Fibroblast of skin of left biceps (primary cell): ENCODE results near the gene NUP43.
"Not testable (repeated sequence)": the region's sequence is repeated elsewhere in the genome, so short reads cannot be mapped to it uniquely, and the experiment has no call there.

Experiments used
- DNase-seq, 2 experiments: peaks; one replicate each; pipeline ENCODE4 v3.0.0-alpha.2; 2013; ENCODE audit warnings: low read depth in 2 of 2

The NUP43 gene

DNA sequence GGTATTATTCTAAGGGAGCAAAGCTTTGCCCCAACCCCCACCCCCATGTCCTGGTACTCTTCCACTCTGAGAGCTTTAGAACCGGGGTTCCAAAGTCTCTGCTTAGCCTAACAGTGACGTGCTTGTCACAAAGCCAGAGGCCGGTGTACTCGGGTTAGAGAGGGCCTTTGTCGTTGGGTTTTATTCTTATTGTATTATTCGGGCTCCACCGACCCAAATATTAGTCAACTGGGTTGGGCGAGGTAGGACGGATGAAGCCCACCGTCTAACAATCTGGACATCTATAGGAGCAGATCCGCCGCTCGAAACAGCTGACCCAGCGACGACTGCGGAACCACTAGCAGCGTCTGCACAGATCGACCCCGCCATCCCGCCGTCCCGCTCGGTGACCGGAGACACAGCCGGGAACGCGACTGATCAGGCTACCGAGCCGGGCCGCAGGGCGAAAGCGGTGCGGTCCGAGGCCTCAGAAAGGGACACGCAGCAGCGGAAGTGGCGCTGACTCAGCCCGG, 2.8 kb upstream of the NUP43 start:
- not testable (repeated sequence) for DNase-seq

DNA sequence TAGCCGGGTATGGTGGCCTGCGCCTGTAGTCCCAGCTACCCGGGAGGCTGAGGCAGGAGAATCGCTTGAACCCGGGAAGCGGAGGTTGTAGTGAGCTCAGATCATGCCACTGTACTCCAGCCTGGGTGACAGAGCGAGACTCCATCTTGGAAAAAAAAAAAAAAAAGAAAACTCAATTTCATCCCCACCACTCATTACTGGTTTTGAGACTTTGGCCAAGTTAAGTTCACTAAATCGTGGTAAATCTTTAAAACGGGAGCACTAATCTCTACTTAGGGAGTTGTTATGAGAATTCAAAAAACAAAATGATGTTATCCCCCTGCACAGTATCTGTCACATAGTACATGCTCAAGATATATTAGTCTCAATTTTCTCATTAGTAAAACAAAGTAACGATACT, 1.1 kb downstream of the NUP43 start:
- not testable (repeated sequence) for DNase-seq

DNA sequence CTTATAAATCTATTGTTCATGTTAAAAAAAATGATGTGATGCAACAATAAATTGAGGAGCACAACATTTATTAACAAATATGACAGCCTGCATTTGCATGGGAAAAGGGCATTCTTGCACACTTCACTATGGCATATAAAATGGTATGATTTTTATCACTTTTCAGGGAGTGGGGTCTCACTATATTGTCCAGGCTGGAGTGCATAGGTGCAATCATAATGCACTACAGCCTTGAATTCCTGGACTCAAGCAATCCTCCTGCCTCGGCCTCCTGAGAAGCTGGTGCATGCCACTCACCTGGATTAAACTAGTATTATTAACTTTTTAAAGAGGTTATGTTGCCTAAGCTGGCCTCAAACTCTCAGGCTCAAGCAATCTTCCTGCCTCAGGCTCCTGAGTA, 11.4 kb downstream of the NUP43 start:
- DNase-seq = no peak

- DNase-seq = no peak
These were observed 13.1 kb downstream of the NUP43 start for GRCh38 chr6:149733089-149733720.

- DNase-seq = no peak
These were observed 16.5 kb downstream of the NUP43 start for GRCh38 chr6:149729824-149730223.

GRCh38 chr6:149728499-149729234, 17.7 kb downstream of the NUP43 start:
- DNase-seq = no peak

DNA sequence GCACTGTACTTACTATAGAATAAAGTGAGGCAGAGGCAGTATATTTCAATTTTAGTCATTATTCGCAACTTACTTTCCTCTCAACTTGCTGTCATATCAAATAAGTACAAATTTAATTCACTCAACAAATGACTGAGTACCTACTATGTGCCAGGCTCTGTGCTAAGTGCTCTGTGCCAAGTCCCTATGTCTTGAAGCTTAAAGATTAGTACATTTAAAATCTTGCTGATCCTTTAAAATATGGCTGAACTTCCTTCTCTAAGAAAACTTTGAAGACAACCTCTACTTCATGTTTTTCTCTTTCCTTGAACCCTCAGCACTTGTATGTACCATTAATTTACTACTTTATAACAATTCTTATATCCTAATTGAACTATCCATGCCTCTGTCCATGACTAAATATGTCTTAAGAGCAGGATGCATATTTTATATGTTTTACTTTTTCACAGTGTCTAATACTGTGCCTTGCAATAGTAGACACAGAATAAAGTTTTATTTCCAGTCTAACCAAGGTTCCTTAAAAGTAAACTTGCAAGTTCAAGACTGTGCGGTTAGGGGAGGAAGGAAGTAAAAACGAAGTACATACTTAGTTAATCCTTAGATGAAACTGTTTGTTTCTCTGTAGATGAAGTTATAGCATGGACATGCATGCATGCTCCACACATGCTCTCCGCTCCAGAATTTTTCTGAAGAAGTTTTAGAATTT, 18.4 kb downstream of the NUP43 start:
- DNase-seq = no peak

- DNase-seq = no peak
These were observed 20.5 kb downstream of the NUP43 start for GRCh38 chr6:149725785-149726184.

GRCh38 chr6:149723771-149724417, 22.4 kb downstream of the NUP43 start:
- peak in 1 of 2 experiments; percentile 34 for DNase-seq

- no peak for DNase-seq
These were observed 23.1 kb downstream of the NUP43 start for GRCh38 chr6:149723262-149723661.

DNA sequence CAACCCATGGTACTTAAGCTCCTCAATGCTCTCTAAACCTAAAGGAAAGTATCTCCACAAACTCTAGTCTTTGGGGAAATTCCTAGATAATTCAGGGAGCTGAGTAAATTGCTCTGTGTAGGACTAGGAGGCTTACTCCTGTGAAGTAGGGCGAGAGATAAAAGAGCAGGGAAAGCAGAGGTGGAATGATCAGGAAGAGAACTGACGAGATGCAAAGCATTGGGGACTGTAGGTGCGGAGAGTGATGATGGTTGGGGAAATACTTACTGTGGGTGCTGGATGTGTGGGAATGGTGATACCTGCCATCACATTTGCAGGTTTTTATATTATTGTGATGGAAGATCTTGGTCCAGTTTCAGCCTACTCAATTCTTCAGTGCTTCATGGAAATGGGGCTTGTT, 26.8 kb downstream of the NUP43 start:
- DNase-seq = no peak

GRCh38 chr6:149717588-149718458, 28.5 kb downstream of the NUP43 start, which contains the start of gene LATS1:
TSS of gene LATS1 (minus strand) at chr6:149718101. CDS start at chr6:149702126, 15,975 bp downstream.
- peak; percentile 53 to 58 for DNase-seq

GRCh38 chr6:149717255-149717587, 29.1 kb downstream of the NUP43 start:
- no peak for DNase-seq

GRCh38 chr6:149716181-149716963, 30.0 kb downstream of the NUP43 start:
- no peak for DNase-seq

- no peak for DNase-seq
These were observed 31.9 kb downstream of the NUP43 start for GRCh38 chr6:149714442-149714841.

DNA sequence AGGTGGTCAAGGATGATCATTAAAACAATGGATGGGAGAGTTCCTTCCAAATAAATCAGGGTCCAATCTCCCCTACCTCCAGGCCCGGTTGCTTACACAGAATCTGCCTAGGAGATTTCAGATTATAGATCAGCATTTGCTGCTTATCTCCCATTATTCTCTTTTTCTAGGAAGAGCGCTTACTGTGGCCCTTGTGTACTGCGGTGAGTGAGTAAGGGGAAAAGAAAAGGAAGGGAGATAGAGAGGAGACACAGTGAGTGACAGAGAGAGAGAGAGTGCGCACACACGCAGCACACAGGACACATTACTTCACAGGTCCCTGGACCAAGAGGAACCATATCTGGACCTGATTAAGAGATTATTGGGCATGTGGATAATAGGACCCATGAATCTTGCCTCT, 34.6 kb downstream of the NUP43 start:
- no peak for DNase-seq

GRCh38 chr6:149701714-149702113, 44.6 kb downstream of the NUP43 start:
- peak; percentile 36 to 51 for DNase-seq

GRCh38 chr6:149699150-149699549, 47.2 kb downstream of the NUP43 start:
- DNase-seq = no peak

GRCh38 chr6:149698175-149698574, 48.2 kb downstream of the NUP43 start:
- DNase-seq = no peak

DNA sequence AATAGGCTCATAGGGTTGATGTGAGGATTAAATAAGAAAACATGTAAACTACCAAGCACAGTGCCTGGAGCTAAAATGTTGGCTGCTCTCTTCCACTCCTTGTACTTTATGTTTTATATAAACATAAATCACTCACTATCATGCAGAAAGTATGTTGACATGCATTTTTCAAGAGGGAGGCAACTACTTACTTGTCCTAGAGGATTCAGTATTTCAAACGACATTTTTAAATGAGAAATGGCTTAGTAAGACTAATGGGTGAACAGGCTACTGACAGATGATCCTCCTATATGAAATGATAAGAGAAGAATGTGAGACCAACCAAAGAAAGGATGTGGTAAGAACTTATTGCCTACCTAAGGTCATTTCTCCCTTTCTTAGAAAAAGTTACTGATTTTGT, 49.4 kb downstream of the NUP43 start:
- DNase-seq = no peak
